CD8-positive, alpha-beta memory T cell (primary cell): ENCODE results near the gene PIK3R6. TPM values are rescaled to one million over a fixed set of nuclear protein-coding genes. Genes with fewer than 3 reads are reported as not detected.

Experiments used
- CTCF ChIA-PET: fragments of 350-600 bp; sonication (Branson Sonifier 250); formaldehyde crosslinking; loops from one replicate; lab custom pipeline; 2021; ENCODE audit warnings: antibody characterized with exemption; lab: Charles Lee
- POLR2A ChIA-PET: fragments of 350-600 bp; sonication (Branson Sonifier 250); formaldehyde crosslinking; loops from one replicate; lab custom pipeline; 2021; ENCODE audit warnings: antibody characterized with exemption; lab: Charles Lee
- DNase-seq, 5 donors: peaks; one replicate each; pipeline versions ENCODE4 v3.0.0 to v3.0.0-alpha.2; 2020 to 2022; ENCODE audit warnings: mixed read lengths in 1 of 5
- H3K27ac ChIP-seq: one replicate; pipeline ENCODE4 v1.7.0; 2013; ENCODE audit warnings: low read depth, mild to moderate bottlenecking, low read length, moderate library complexity
- H3K27me3 ChIP-seq: 2 replicates; pipeline ENCODE4 v1.7.0; 2013; ENCODE audit warnings: low read length, mild to moderate bottlenecking; ENCODE audit not compliant: insufficient read depth, poor library complexity, severe bottlenecking
- H3K36me3 ChIP-seq: 2 replicates; pipeline ENCODE4 v1.7.0; 2013; ENCODE audit warnings: mild to moderate bottlenecking, low read length, moderate library complexity; ENCODE audit not compliant: insufficient read depth
- H3K4me1 ChIP-seq: 2 replicates; pipeline ENCODE4 v1.7.0; 2013; ENCODE audit warnings: mild to moderate bottlenecking, low read length, moderate library complexity; ENCODE audit not compliant: insufficient read depth
- H3K4me3 ChIP-seq: 2 replicates; pipeline ENCODE4 v1.7.0; 2013; ENCODE audit warnings: mild to moderate bottlenecking, low read length
- H3K9me3 ChIP-seq: 2 replicates; pipeline ENCODE4 v1.7.0; 2013; ENCODE audit warnings: mild to moderate bottlenecking, low read length
- H3K27ac Mint-ChIP-seq, 8 donors: one replicate each; pipeline ENCODE4 v1.8.0; 2020 to 2021; ENCODE audit warnings: mixed read lengths in 8 of 8, mild to moderate bottlenecking in 6 of 8, inconsistent platforms in 3 of 8, moderate library complexity in 3 of 8
- H3K27me3 Mint-ChIP-seq, 2 donors: one replicate each; pipeline ENCODE4 v1.8.0; 2020 to 2021; ENCODE audit warnings: mixed read lengths in 2 of 2, mild to moderate bottlenecking in 1 of 2, moderate library complexity in 1 of 2
- H3K36me3 Mint-ChIP-seq, 3 donors: one replicate each; pipeline ENCODE4 v1.8.0; 2020 to 2021; ENCODE audit warnings: mixed read lengths in 3 of 3, inconsistent platforms in 1 of 3, mild to moderate bottlenecking in 1 of 3
- H3K4me1 Mint-ChIP-seq, 3 donors: one replicate each; pipeline ENCODE4 v1.8.0; 2020 to 2021; ENCODE audit warnings: mixed read lengths in 3 of 3, inconsistent platforms in 1 of 3, mild to moderate bottlenecking in 1 of 3
- H3K4me3 Mint-ChIP-seq, 7 donors: one replicate each; pipeline ENCODE4 v1.8.0; 2020 to 2021; ENCODE audit warnings: mixed read lengths in 7 of 7, mild to moderate bottlenecking in 6 of 7, moderate library complexity in 4 of 7, inconsistent platforms in 2 of 7
- H3K9me3 Mint-ChIP-seq, 5 donors: one replicate each; pipeline ENCODE4 v1.8.0; 2020 to 2022; ENCODE audit warnings: mixed read lengths in 5 of 5, mild to moderate bottlenecking in 3 of 5, moderate library complexity in 2 of 5, inconsistent platforms in 1 of 5
- polyA plus RNA-seq: library from polyadenylated mRNA; unstranded; fragments of 300-500 nt; fragmentation: Illumina TruSeq; gene quantifications from one replicate; pipeline ENCODE4 v1.2.3, GENCODE V29; 2021
- total RNA-seq, 2 experiments: library from RNA; stranded (reverse); gene quantifications; one replicate each; pipeline ENCODE4 v1.2.3, GENCODE V29; 2021

The PIK3R6 gene
- total and polyA plus RNA-seq, 3 experiments from 2014 or later, result 0.18 to 0.61 (median 0.35) TPM

DNA sequence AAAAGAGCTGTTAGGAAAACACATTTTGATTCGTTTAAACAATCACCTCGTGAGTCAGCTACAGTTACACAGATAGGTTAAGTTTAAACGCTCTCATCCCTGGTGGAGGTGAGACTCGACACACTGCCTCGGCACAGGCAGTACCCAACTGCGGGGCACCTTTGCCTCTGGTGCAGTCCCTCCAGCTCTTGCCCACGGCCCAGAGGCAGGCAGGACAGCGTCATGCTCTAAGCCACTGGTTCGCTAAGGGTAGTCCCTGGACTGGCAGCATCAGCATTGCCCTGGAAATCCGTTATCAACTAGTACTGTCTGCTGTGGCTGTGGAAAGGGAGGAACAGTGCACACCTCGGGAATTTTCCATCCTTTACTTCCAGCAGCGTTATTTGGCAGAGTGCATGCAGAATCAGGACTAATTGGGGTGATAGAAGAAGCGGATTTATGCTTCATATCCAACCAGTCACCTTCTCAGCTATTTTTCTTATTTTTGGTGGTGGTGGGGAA is 3.7 kb upstream of the PIK3R6 start:
- peaks cover 21% of the 10 kb centered on the region for H3K4me1 ChIP-seq
- H3K4me3 ChIP-seq, result no peak overlapping the region
- CTCF ChIA-PET, result no interaction called here
- H3K27me3 Mint-ChIP-seq, result no peaks in the 10 kb centered on the region
- no peak overlapping the region for H3K27ac ChIP-seq
- no peaks in the 10 kb centered on the region for H3K9me3 Mint-ChIP-seq
- H3K36me3 ChIP-seq, result no peaks in the 10 kb centered on the region
- no peak overlapping the region for H3K4me3 Mint-ChIP-seq
- H3K27ac Mint-ChIP-seq, result no peak overlapping the region
- no peaks in the 10 kb centered on the region for H3K27me3 ChIP-seq
- H3K4me1 Mint-ChIP-seq, result peaks cover 33 to 49% (median 39%) of the 10 kb centered on the region in 3 donors
- no peaks in the 10 kb centered on the region for H3K36me3 Mint-ChIP-seq
- peak in 1 of 5 donors; percentile 20 for DNase-seq
- POLR2A ChIA-PET, result no interaction called here
- H3K9me3 ChIP-seq, result no peaks in the 10 kb centered on the region

DNA sequence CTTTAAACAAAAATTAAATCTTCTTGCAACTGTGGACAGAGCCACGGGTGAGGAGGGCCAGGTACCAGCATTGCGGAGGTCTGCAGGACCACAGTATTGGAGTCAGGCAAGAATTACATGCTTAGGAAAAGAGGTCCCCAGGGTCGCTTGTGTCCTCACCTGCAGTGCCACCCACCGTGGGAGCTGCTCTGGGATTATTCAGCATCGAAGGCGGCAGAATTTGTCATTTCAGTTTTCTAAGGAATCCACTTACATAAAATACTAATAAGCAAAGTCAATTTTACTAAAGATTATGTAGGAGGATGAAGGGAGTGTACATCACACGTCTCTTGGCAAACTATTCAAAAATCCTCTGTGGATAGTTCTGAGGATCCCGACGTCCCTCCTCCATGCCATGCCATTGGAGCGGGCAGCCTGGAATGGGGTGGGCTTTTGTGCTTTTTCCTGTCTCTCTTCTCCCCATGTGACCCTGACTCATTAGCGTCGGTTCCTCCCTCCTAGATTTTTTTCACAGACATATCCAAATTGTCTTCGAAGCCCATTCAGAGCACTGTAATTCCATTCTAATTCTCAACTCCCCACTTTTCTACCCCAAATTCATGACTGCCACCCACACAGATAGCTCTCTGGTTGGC is 3.0 kb upstream of the PIK3R6 start:
- CTCF ChIA-PET, result no interaction called here
- H3K27ac ChIP-seq, result no peak overlapping the region
- POLR2A ChIA-PET, result no interaction called here

DNA sequence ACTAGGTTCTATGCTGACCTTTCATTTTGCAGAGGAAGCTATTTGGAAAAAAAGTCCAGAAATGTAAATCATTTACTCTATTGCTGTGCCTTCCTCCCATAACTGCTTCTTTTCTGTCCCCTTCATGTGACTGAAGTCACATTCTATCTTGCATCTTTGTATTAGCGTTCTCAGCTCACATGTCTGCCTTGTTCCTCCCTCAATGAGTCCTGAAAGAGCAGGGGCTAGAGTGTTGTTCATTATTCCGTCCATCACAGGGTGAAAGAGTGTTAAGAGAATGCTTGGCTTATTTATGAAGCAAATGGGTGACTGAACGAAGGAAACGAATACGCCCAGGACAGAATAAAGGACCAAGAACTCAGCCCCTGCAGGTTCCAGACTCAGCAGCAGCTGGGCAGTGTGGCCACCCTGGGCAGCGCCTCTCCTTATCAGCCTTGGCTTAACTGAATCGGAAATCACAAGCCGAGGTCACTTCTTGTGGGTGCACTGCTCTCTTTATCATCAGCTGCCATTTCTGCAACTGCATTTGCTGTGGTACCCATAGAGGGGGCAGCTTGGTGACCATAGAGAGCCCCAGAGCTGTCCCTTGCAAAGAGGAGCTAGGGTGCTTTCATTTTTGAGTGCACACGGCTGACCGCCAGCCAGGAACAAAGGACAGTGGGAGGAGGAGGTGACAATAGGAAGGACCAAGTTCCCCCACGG is 1.8 kb upstream of the PIK3R6 start:
- no peaks in the 10 kb centered on the region for H3K9me3 Mint-ChIP-seq
- H3K4me3 Mint-ChIP-seq, result peak overlapping the region in 1 of 7 donors; percentile 3
- peak in 1 of 5 donors; percentile 9 for DNase-seq
- peaks cover 29 to 42% (median 31%) of the 10 kb centered on the region in 3 donors for H3K4me1 Mint-ChIP-seq
- H3K27me3 Mint-ChIP-seq, result no peaks in the 10 kb centered on the region
- ChIA-PET POLR2A (no interaction called here), CTCF (no interaction called here)
- H3K36me3 Mint-ChIP-seq, result peaks cover 0 to 2% (median 0%) of the 10 kb centered on the region in 3 donors
- H3K27ac Mint-ChIP-seq, result peak overlapping the region in 5 of 8 donors; percentile 30 to 90 (median 51)
- H3K4me3 ChIP-seq, result no peak overlapping the region
- no peaks in the 10 kb centered on the region for H3K9me3 ChIP-seq
- no peaks in the 10 kb centered on the region for H3K27me3 ChIP-seq
- H3K4me1 ChIP-seq, result peaks cover 21% of the 10 kb centered on the region
- no peak overlapping the region for H3K27ac ChIP-seq
- no peaks in the 10 kb centered on the region for H3K36me3 ChIP-seq

More for the DNA sequence above, 3.0 kb upstream of the PIK3R6 start:
- Mint-ChIP-seq H3K36me3 (no peaks in the 10 kb centered on the region), H3K4me1 (peaks cover 33 to 49% (median 39%) of the 10 kb centered on the region in 3 donors), H3K9me3 (no peaks in the 10 kb centered on the region), H3K4me3 (no peak overlapping the region), H3K27ac (no peak overlapping the region), H3K27me3 (no peaks in the 10 kb centered on the region)
- no peaks in the 10 kb centered on the region for H3K36me3 ChIP-seq
- H3K4me3 ChIP-seq, result no peak overlapping the region
- H3K27me3 ChIP-seq, result no peaks in the 10 kb centered on the region
- H3K9me3 ChIP-seq, result no peaks in the 10 kb centered on the region
- DNase-seq, result no peak
- peaks cover 21% of the 10 kb centered on the region for H3K4me1 ChIP-seq

DNA sequence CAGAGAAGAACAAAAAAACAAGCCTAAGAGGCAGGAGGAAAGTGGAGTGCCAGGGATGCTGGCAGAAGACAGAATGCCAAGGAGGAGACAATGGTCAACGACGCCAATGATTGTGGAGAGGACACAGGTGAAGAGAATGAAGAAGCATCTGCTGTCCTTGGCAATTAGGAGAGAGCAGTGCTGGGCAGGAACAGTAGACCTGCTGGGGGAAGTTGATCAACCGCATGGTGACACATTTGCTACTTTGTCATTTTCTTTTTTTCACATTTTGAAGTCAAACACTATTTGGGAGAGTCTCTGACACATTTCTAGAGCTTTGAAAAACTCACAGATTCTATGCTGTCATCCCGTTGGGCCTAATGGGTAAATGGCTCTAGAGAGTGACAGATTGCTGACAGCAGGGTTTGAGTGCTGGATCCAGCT is 1.1 kb upstream of the PIK3R6 start:
- Mint-ChIP-seq H3K9me3 (no peaks in the 10 kb centered on the region), H3K4me1 (peaks cover 29 to 35% (median 31%) of the 10 kb centered on the region in 3 donors), H3K27me3 (no peaks in the 10 kb centered on the region), H3K36me3 (peaks cover 0 to 2% (median 0%) of the 10 kb centered on the region in 3 donors), H3K27ac (peak overlapping the region in 6 of 8 donors; percentile 9 to 90 (median 42)), H3K4me3 (peak overlapping the region in 5 of 7 donors; percentile 15 to 80 (median 30))
- ChIA-PET CTCF (no interaction called here), POLR2A (no interaction called here)
- Histone ChIP-seq H3K36me3 (no peaks in the 10 kb centered on the region), H3K4me3 (no peak overlapping the region), H3K27ac (no peak overlapping the region), H3K4me1 (peaks cover 21% of the 10 kb centered on the region), H3K27me3 (no peaks in the 10 kb centered on the region), H3K9me3 (no peaks in the 10 kb centered on the region)
- DNase-seq, result peak in 1 of 5 donors; percentile 21

DNA sequence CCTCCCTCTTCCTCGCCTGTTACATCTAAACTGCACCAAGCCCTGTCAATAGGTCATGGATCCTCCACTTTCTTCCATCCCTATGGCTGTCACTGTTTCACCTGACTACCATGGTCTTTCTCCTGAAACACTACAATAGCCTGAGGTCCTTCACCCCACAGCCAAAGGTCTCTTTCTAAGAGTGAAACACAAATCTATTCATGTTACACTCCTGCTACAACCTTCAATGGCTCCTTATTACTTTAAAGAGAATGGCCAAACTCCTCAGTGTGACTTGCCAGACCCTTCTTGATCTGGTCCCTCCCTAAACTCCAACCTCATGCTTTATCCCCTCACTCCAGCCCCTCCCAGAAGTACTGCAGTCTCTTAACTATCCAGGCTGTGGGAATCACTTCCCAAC is 618 bp upstream of the PIK3R6 start:
- Histone ChIP-seq H3K36me3 (no peaks in the 10 kb centered on the region), H3K9me3 (no peaks in the 10 kb centered on the region), H3K27me3 (no peaks in the 10 kb centered on the region), H3K4me3 (no peak overlapping the region), H3K27ac (no peak overlapping the region), H3K4me1 (peaks cover 21% of the 10 kb centered on the region)
- H3K4me1 Mint-ChIP-seq, result peaks cover 29 to 35% (median 31%) of the 10 kb centered on the region in 3 donors
- H3K27ac Mint-ChIP-seq, result peak overlapping the region in 7 of 8 donors; percentile 8 to 90 (median 56)
- CTCF ChIA-PET, result no interaction called here
- H3K36me3 Mint-ChIP-seq, result peaks cover 0 to 2% (median 0%) of the 10 kb centered on the region in 3 donors
- H3K27me3 Mint-ChIP-seq, result no peaks in the 10 kb centered on the region
- H3K9me3 Mint-ChIP-seq, result no peaks in the 10 kb centered on the region
- POLR2A ChIA-PET, result no interaction called here
- H3K4me3 Mint-ChIP-seq, result peak overlapping the region in 6 of 7 donors; percentile 12 to 87 (median 78)
- DNase-seq, result no peak

DNA sequence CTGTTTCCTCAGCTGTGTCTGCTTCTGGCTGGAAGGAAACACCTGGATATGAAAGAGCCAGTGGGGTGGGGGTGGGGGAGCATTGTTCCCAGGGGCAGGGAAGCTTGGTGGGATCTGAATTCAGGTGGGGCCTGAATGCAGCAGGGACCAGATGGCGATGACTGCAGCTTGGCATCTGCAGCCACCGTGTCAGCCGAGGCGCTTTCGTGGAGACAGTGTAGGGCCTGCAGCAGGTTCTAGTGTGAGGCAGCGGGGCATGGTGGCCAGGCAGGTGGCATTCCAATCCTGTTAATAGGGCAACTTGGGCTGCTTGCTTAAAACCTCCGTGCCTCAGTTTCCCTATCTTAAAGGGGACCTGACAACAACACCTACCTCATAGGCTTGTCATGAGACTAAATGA is 1.7 kb downstream of the PIK3R6 start:
- POLR2A ChIA-PET, result no interaction called here
- CTCF ChIA-PET, result interaction anchor here (1.0 kb wide), 1 partner anchor 99 kb away, joined by 3 read pairs; the partner anchor contains the start of gene PIK3R5
- peak overlapping the region in 1 of 7 donors; percentile 9 for H3K4me3 Mint-ChIP-seq

GRCh38 chr17:8865385-8865784 is 2.1 kb downstream of the PIK3R6 start:
- no peak overlapping the region for H3K27ac ChIP-seq

More for the DNA sequence above, 1.7 kb downstream of the PIK3R6 start:
- Mint-ChIP-seq H3K27ac (no peak overlapping the region), H3K4me1 (peaks cover 44 to 49% (median 47%) of the 10 kb centered on the region in 3 donors), H3K36me3 (peaks cover 0 to 2% (median 0%) of the 10 kb centered on the region in 3 donors), H3K9me3 (no peaks in the 10 kb centered on the region), H3K27me3 (no peaks in the 10 kb centered on the region)
- DNase-seq, result no peak
- Histone ChIP-seq H3K36me3 (no peaks in the 10 kb centered on the region), H3K4me3 (no peak overlapping the region), H3K4me1 (peaks cover 34% of the 10 kb centered on the region), H3K9me3 (no peaks in the 10 kb centered on the region), H3K27ac (no peak overlapping the region), H3K27me3 (no peaks in the 10 kb centered on the region)

More at GRCh38 chr17:8865385-8865784, 2.1 kb downstream of the PIK3R6 start:
- ChIA-PET CTCF (interaction anchor here (1.0 kb wide), 1 partner anchor 100 kb away, joined by 3 read pairs; the partner anchor contains the start of gene PIK3R5), POLR2A (no interaction called here)
- no peaks in the 10 kb centered on the region for H3K27me3 ChIP-seq
- no peak overlapping the region for H3K27ac Mint-ChIP-seq
- H3K4me3 Mint-ChIP-seq, result peak overlapping the region in 1 of 7 donors; percentile 54
- peaks cover 44 to 49% (median 47%) of the 10 kb centered on the region in 3 donors for H3K4me1 Mint-ChIP-seq
- no peak for DNase-seq
- no peaks in the 10 kb centered on the region for H3K9me3 Mint-ChIP-seq
- H3K4me1 ChIP-seq, result peaks cover 34% of the 10 kb centered on the region
- H3K9me3 ChIP-seq, result no peaks in the 10 kb centered on the region
- no peaks in the 10 kb centered on the region for H3K36me3 ChIP-seq
- no peak overlapping the region for H3K4me3 ChIP-seq
- peaks cover 0 to 2% (median 0%) of the 10 kb centered on the region in 3 donors for H3K36me3 Mint-ChIP-seq
- H3K27me3 Mint-ChIP-seq, result no peaks in the 10 kb centered on the region
